GM21526 (cell line): ENCODE results near the gene ARHGAP42.

Source experiments
- ATAC-seq: cut with Tn5 transposase; IDR thresholded peaks from one replicate; pipeline ENCODE4 v1.9.1; 2021; ENCODE audit warnings: moderate library complexity; ENCODE audit not compliant: unreplicated experiment, low FRiP score

The ARHGAP42 gene

GRCh38 chr11:100753571-100753970 is 66.5 kb downstream of the ARHGAP42 start:
- ATAC-seq: no peak

GRCh38 chr11:100756559-100756958 is 69.5 kb downstream of the ARHGAP42 start:
- ATAC-seq: no peak

GRCh38 chr11:100757646-100758045 is 70.6 kb downstream of the ARHGAP42 start:
- no peak for ATAC-seq

- no peak for ATAC-seq
Observed at GRCh38 chr11:100759106-100759505, 72.0 kb downstream of the ARHGAP42 start.

GRCh38 chr11:100759856-100760255 is 72.8 kb downstream of the ARHGAP42 start:
- ATAC-seq: no peak

GRCh38 chr11:100760744-100761143 is 73.7 kb downstream of the ARHGAP42 start:
- no peak for ATAC-seq

- ATAC-seq: no peak
Observed at GRCh38 chr11:100761841-100762240, 74.8 kb downstream of the ARHGAP42 start.

- no peak for ATAC-seq
Observed at GRCh38 chr11:100766764-100767163, 79.7 kb downstream of the ARHGAP42 start.

- ATAC-seq: no peak
Observed at GRCh38 chr11:100769165-100769564, 82.1 kb downstream of the ARHGAP42 start.

GRCh38 chr11:100769617-100770016 is 82.5 kb downstream of the ARHGAP42 start:
- no peak for ATAC-seq

- no peak for ATAC-seq
Observed at GRCh38 chr11:100774132-100774531, 87.0 kb downstream of the ARHGAP42 start.

GRCh38 chr11:100774859-100775258 is 87.8 kb downstream of the ARHGAP42 start:
- ATAC-seq: no peak

GRCh38 chr11:100776212-100776896 is 89.3 kb downstream of the ARHGAP42 start:
- ATAC-seq: no peak

GRCh38 chr11:100777103-100777502 is 90.0 kb downstream of the ARHGAP42 start:
- ATAC-seq: no peak

- ATAC-seq: no peak
Observed at GRCh38 chr11:100777736-100778135, 90.6 kb downstream of the ARHGAP42 start.

- ATAC-seq: no peak
Observed at GRCh38 chr11:100778166-100778785, 91.2 kb downstream of the ARHGAP42 start.

- no peak for ATAC-seq
Observed at GRCh38 chr11:100780470-100780869, 93.4 kb downstream of the ARHGAP42 start.

GRCh38 chr11:100785148-100785983 is 98.3 kb downstream of the ARHGAP42 start:
- ATAC-seq: no peak

GRCh38 chr11:100788561-100789295 is 101.6 kb downstream of the ARHGAP42 start:
- no peak for ATAC-seq

- ATAC-seq: no peak
Observed at GRCh38 chr11:100789500-100789899, 102.4 kb downstream of the ARHGAP42 start.

- no peak for ATAC-seq
Observed at GRCh38 chr11:100790073-100790472, 103.0 kb downstream of the ARHGAP42 start.
